HG02852 (cell line): ENCODE data around the gene CAMK2B.
"Not testable (repeated sequence)": the region's sequence is repeated elsewhere in the genome, so short reads cannot be mapped to it uniquely, and the experiment has no call there.

Experiments used
- ATAC-seq: cut with Tn5 transposase; IDR thresholded peaks from one replicate; pipeline ENCODE4 v1.9.1; 2021; ENCODE audit warnings: mild to moderate bottlenecking, moderate library complexity; ENCODE audit not compliant: unreplicated experiment

CAMK2B gene

DNA sequence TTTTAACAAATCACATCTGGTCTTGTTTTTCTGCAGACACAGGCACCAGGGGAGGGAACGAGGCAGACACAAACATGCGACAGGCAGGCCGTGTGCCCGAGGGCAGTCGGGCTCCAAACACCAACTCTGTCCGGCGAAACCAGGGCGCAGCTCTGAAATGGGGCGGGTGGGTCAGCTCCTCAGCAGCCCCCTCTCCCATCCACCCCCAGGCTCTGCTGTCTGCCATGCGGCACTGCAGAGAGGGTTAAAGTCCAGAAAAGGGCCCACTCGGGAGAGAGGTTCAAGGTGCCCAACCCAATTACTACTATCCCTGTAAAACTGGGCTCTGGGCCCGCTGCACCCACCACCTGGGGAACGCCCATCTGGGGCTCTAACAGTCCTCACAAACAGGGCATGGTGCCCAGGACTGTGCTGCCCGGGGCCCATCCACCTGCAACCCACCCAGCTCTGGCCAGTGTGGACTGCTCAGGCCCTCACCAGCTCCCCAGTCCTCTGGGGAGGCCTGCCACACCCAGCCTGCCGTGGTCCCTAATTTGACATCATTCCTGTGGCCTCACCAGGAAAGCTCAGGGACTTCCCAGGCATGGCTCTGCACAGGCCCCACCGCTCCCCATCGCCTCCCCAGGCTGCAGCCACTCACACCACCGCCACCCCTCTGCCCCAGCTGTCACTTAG is 105.9 kb downstream of the CAMK2B start:
- no peak for ATAC-seq

DNA sequence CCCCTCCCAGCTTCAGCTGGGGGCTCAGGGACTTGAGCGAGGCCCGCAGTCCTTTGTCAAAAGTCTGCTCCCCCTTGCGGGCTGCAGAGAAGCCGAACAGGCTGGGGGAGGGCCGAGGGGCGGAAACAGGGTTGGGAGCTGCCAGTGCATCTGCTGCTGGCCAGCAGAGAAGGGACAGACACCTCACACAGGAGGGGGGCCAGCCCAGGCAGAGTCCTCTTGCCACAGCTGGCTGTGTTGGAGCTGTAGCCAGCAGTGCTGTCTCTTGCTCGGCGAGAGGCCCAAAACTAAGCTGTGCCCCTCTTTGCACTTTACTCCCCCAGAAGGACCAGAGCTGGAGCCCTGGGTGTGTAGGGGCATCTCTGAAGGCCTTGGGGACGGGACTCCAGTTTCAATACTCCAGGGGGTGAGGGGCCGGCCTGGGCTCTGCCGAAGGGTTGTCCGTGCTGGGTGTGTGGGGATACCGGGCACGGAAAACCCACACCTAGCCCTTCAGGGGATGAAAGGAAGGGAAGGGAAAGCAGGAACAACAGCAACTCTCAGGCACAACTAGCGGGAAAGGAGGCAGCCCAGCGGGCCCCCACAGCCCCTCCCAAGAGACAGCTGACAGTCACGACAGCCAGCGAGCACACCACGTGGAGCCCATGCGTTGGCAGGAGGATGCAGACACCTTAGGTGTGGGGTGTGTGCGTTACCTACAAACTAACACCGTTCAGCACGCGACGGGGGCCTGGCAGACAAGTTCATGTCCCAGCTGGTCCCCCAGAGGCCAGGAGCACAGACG is 106.8 kb downstream of the CAMK2B start:
- ATAC-seq = no peak

DNA sequence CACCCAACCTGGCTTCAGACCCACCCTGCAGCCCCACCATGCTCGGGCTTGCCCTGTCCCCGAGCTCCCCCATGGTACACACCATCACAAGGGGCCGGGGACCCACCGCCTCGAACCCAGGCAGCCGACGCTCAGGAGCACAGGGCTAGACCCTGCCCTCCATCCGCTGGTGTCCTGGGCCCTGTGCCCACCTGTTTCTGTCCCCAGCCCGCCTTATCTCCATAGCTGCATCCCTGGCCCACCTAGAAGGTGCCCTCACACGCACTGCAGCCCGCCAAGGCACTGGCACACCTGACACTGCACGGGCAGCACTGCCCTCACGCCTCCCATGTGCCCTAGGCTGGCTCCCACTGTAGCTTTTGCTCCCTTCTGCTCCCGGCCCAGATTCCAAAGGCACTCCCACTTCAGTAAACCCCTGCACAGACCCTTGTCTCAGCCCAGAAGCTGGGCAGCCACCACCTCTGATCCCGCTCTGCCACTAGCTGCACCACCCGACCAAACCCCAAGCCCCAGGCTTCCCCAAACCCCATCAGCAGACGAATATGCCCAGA is 107.5 kb downstream of the CAMK2B start:
- ATAC-seq = no peak

DNA sequence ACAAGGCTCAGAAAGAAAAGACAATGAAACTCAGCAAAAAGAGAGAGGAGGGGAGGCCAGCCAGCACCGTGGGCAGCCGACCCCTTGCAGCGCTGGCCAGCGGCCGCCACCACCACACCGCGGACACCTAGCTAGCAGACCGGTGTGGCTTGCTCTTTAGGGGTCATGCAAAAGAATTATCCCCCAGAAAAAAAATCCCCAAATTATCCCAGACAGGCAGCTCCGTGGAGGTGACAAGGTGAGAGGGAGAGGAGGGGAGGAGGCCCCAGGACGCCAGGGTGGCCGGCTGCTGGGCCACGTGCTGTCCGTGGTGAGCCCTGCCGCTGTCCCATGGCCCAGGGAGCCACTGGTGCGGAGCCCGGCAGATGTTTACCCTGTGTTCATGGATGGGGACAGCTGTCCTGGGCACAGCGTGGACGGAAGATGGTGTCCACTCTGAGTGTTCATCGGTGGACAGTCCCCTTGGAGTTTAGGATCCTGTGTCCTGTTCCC is 108.1 kb downstream of the CAMK2B start:
- no peak for ATAC-seq

DNA sequence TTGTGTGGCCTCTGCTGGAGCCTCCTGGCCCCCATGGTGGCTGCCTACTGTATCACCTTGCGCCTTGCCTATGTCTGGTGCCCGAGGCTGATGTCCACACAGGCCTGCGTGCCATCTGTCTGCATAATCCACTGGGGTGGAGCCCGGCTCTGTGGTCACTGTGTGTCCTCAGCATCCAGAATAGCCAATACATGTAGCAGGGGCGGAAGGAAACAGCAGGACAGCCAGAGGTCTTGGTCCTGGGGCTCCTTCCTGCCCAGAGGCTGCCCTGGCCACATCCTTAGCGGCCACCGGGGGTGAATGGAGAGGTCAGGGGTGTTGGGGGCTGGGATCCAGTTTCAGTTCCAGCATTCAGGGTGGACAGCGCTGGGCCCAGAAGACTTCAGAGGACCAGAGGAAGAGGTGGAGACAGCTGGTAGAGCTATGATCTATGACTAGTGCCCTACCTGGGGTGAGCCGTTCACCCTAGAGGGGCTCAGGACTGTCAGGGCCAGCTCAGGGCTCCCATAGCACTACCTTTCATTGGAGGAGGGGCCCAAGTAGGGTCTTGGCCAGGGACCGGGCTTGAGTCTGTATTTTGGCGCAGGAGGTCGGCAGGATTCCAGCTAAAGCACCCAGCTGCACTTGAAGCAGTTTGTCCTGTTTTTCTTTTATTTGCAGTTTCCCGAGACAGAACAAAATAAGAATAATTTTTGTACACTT is 108.7 kb downstream of the CAMK2B start:
- ATAC-seq = no peak

DNA sequence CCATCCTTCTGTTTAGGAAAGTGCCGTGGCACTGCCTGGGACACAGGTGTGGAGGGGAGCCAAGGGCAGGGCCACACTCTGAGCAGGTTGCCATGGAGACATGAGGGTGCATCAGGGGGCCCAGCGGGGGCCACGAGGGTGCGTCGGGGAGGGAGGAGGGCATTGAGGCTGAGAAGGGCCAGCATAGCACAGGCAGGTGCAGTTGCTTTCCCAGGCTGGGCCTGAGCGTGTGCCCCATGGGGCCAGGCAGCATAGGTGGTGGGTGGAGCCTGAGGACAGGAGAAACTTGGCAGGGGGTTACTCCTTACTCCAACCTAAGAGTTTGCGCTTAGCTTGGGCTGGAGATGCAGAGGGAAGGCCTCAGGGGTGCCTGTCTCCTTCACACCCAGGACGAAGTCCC is 109.4 kb downstream of the CAMK2B start:
- ATAC-seq = no peak

DNA sequence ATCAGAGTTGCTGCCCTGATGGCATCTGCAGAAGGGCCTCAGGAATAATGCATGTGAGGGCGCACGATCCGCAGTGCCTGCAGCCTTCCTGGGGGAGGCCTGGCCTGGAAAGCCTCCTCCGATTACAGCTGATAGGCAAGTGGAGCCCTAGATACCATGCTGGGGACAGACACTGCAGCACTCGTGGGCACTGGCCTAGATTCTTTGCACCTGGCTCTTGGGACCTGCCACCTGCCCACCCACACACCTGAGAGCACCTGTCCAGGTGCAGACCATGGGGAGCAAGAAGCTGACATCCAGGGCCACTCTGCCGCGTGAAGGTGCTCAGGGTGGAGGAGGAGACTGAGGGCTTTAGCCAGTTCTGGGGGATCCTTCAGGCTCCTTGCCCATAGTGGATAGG is 109.9 kb downstream of the CAMK2B start:
- ATAC-seq = no peak

DNA sequence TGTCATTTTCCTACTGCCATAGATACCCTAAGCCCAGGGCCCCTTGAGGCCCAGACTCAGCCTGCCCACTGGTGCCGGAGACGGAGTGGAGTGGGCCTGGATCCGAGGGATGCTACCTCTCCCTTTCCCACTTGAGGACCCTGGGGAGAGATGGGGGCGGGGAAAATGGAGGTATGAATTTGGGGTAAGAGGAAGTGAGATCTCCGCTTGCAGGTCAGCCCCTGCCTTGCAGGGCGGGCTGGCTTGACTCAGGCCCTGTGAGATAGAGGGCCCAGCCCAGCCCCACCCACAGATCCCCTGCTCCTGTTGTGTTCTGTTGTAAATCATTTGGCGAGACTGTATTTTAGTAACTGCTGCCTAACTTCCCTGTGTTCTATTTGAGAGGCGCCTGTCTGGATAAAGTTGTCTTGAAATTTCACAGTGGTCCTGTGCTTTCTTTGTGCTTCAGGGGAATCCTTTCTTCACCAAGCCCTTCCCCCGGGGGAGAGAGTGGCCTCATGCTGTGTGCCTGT is 111.5 kb downstream of the CAMK2B start:
- ATAC-seq = no peak

DNA sequence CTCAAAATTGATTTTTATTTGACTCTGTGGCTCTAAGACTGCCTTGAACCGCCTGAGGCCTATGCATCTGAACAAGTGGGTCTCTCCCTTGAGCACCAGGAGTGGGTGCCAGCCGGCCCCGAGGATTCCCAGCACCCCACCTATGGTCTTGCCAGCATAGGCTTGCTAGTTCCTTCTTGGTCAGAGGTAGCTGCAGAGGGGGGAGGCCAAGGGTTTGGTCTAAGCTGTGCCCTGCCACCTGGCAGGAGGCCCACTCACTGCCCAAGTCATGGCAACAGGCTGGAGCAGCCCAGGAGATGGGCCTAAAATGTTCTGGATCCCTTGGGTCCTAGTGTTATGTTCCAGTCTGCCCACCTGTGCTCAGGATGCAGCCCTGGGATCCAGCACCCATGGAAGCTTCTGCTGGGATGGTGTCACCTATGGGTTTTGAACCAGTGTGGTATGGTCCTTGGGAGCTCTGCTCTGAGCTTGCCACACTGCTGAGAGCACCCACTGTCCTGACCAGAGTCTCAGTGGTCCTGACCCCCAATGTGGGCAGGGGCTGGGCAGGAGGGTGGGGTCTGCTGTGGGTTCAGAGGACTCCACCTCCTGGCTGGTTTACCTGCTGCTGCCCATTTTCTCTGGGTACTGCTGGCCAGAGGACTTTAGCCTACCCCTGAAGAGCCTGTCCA is 112.1 kb downstream of the CAMK2B start:
- ATAC-seq = no peak

DNA sequence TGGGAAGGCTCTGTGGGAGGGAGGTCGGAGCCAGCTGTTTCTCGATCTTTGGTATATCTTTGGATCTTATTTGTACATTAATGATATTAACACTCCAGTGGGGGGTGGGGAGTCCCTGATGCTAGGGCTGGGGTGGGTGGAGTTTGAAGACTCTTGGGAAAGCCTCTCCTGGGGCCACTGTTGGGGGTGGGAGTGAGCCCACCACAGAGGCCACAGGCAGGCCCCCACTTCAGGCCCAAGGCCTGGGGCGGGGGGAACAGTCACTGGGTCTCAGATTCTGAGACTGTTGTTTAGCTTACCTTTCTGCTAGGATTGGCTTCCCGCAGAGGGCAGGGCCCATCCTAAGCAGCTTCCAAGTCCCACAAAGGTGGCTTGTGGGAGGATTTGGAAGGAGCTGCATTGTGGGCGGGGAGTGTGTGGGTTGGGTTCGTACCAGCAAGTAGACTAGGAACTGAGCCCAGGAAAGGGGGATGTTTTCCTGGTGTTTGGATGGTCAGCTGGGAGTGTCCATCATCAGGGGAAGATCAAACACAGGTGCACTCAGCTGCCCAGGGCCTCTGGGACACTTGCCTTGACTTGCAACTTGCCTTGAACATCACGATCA is 112.7 kb downstream of the CAMK2B start:
- ATAC-seq = no peak

DNA sequence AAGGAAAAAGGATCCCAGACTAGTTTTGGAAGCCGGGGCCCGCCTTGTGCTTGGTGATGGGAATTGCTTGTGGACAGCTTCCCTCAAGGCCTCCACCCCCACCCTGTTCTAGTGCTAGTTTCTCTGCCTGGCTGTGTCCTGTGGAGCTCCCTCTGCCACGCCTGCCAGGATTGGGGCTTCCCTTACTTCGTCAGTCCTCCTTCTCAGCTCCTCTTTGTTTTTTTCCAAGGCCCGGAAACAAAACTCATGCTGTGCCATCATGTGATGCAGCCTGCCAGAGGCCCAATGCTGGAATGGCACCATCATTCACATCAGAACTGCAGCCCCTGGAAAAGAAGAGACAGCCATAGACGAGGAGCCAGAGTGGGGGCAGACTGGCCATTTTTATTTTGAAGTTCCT is 113.4 kb downstream of the CAMK2B start:
- ATAC-seq = no peak

DNA sequence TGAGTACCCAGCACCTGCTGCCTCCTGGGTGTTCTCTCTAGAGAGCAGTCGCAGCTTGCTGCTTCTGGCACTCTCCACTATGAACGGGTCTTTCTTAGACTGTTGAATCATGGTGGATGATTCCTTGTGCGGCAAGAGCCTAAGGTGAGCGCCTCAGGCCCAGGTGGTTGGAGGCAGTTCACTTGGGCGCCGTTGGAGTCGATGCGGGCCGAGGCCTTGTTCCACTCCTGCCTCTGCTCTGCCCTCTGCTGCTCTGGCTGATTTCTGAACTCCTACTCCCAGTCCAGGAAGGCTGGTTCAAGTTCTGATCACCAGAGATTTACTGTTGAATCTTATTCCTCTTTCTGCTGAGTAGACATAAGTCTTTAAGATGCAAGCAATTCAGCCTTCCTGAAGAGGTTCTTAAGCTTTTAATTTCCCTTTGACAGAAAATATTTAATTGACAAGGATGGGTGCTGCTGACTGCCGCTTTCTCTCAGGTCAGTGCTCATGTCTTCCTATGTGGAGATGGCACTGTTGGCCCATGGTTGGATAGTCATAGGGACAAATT is 114.2 kb downstream of the CAMK2B start:
- ATAC-seq = no peak

DNA sequence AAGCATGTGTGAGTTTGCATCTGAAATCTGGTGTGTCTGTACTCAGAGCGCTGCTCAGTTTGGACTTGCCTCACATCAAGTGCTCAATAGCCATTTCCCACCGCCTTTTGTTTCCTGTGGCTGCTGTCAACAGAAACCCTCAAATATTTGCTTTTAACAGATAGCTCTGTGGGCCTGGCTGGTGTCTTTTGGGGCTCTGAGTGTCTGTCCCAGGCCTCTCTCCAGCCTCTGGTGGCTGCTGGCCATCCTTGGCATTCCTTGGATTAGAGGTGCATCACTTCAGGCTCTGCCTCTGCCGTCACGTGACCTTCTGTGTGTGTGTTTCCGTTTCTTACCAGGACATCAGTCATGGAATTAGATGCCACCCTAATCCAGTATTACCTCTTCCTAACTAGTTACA is 115.3 kb downstream of the CAMK2B start:
- ATAC-seq = no peak

DNA sequence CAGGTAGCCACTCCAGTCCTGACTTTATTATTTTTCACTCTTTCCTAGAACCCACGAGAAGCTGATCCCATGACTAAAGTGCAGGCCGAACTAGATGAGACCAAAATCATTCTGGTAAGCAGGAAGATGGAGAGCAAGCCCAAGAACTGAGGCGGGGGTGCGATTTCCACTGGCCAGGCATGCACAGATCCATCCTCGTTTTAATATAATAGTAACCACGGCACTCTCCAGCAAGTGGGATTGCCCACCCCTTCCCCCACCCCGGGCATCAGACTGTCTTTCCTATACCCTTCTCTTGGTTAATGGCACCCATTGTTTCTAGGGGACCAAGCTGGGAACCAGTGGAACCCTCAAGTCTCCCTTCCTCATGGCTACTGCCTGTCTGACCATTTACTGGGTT is 117.3 kb downstream of the CAMK2B start:
- ATAC-seq = no peak

DNA sequence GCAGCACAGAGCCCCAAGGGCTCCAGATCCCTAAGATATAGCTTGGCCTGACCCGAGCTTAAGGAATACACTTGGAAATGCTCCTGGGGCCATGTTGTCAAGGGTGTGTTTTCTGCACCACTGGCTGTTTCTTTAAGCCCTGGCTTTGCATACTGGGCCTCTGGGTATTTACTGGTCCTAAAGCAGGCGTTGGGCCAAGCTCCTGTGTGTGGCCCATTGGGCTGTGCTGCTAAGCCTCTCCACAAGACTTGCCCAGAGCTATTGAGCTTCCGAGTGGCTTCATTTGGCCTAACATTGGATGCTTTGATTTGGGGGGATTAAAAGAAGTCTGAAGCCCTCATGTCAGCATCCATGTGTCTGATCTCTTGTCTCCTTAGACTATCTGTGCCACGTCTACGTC is 119.4 kb downstream of the CAMK2B start:
- ATAC-seq = no peak

DNA sequence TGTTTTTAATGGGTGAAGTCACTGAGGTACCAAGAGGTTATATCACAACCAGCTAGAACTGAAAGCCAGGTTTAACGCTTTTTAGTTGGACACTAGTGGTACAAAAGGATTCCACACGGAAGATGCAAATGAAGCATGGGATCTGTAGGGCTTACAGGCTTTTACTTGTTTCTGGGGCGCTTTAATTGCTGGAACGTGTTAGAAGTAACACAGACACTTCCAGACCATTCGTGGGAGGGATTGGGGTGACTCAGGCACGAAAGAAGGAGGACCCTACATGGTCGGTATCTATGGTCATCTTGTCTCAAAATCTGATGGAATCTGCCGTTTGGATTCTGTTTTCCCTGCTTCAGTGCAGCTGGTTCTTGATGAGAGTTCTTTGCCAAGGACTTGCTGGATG is 123.6 kb downstream of the CAMK2B start:
- ATAC-seq = no peak

DNA sequence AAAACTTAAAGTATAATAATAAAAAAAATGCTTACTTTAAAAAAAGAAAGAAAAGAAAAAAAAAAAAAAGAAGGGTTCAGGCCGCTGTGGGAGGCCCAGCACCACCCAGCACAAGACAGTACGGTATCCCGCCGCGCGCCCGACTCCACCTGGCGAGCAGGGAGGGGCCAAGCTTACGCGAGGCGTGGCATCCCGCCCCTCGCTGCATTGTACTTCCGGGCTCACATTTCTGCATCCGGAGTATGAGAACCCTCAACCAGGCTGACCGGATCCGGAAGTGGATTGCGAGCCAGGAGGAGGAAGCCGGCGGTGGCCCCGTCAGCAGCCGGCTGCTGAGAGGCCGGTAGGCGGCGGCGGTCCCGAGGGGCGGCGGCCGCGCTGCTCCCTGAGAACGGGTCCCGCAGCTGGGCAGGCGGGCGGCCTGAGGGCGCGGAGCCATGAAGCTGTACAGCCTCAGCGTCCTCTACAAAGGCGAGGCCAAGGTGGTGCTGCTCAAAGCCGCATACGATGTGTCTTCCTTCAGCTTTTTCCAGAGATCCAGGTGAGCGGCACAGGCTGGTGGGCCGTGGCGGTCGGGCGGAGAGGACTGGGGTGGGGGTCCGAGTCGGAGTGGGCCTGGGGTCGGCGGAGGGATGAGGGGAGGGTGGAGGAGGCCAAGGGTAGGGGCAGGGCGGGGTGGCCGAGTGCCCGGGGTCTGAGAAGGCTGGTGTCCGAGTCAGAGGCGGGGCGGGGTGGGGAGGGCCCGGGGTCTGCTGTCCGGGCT is 124.5 kb downstream of the CAMK2B start, which contains the start of gene YKT6:
TSS of gene YKT6 (plus strand) at position 280 of the 763 bp plus-strand sequence. CDS start at position 438, 158 bp downstream.
- ATAC-seq = peak; percentile 98

DNA sequence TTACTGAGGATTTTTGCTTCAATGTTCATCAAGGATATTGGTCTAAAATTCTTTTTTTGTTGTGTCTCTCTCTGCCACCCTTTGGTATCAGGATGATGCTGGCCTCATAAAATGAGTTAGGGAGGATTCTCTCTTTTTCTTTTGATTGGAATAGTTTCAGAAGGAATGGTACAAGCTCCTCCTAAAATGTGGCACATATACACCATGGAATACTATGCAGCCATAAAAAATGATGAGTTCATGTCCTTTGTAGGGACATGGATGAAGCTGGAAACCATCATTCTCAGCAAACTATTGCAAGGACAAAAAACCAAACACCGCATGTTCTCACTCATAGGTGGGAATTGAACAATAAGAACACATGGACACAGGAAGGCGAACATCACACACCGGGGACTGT is 125.2 kb downstream of the CAMK2B start:
- ATAC-seq = not testable (repeated sequence)

DNA sequence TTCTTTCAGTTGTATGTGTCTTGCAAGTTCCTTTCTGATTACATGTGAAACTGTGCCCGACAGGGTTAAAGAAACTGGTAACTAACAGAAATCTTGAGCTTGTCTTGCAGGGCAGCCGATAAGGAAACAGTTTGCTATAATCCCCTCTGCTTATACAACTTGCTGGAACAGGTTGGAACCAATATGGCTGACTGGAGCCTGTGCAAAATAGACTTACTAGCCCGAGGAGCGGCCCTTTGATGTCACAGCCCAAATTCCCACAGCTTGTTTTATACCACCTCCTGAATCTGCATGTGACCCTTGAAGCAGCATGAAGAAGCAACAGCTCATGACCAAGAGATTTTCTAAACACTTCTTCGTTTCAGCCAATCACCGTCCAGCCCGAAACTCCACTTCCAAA is 127.9 kb downstream of the CAMK2B start:
- no peak for ATAC-seq
